Esophagus muscularis mucosa (tissue), 4 donors: ENCODE data around the gene MEIS2. TPM values are rescaled to one million over a fixed set of nuclear protein-coding genes. Genes with fewer than 3 reads are reported as not detected.

ENCODE experiments used
- DNase-seq: peaks from one replicate; pipeline ENCODE4 v3.0.0-alpha.2; 2017; ENCODE audit errors: extremely low spot score
- H3K27ac ChIP-seq, 4 donors: fragments of 200-600 bp; sonication (generic); replicated peaks in 1 of 4; 1 replicate in 3 of 4; 2 replicates in 1 of 4; pipeline ENCODE4 v1.5.1; 2016 to 2019; ENCODE audit warnings: mild to moderate bottlenecking in 1 of 4
- H3K27me3 ChIP-seq, 4 donors: fragments of 200-600 bp; sonication (generic); one replicate each; pipeline versions ENCODE4 v1.5.1 to v1.6.0; 2016 to 2019
- H3K36me3 ChIP-seq, 4 donors: fragments of 200-600 bp; sonication (generic); one replicate each; pipeline ENCODE4 v1.5.1; 2016 to 2019
- H3K4me1 ChIP-seq, 4 donors: fragments of 200-600 bp; sonication (generic); one replicate each; pipeline ENCODE4 v1.5.1; 2016 to 2019
- H3K4me3 ChIP-seq, 4 donors: fragments of 200-600 bp; sonication (generic); 1 replicate in 2 of 4; 2 replicates in 2 of 4; pipeline ENCODE4 v1.5.1; 2016 to 2019; ENCODE audit warnings: mild to moderate bottlenecking in 4 of 4, moderate library complexity in 1 of 4
- H3K9me3 ChIP-seq, 4 donors: fragments of 200-600 bp; sonication (generic); 1 replicate in 3 of 4; 2 replicates in 1 of 4; pipeline ENCODE4 v1.5.1; 2016 to 2019
- CTCF ChIP-seq, 3 experiments: fragments of 200-600 bp in 2 of 3; fragments of 450-650 bp in 1 of 3; sonication (generic) in 2 of 3; IDR thresholded peaks; one replicate each; pipeline ENCODE4 v1.5.1; 2017 to 2019; ENCODE audit warnings: antibody characterized with exemption in 3 of 3, mild to moderate bottlenecking in 2 of 3, moderate library complexity in 1 of 3
- EP300 ChIP-seq: sonication (generic); formaldehyde crosslinking; IDR thresholded peaks from one replicate; pipeline ENCODE4 v1.6.1; 2017; ENCODE audit warnings: antibody characterized with exemption
- POLR2A ChIP-seq: fragments of 450-650 bp; IDR thresholded peaks from one replicate; pipeline ENCODE4 v1.6.1; 2017; ENCODE audit warnings: antibody characterized with exemption, moderate library complexity, mild to moderate bottlenecking, low read depth
- POLR2AphosphoS5 ChIP-seq, 2 donors: sonication (generic); formaldehyde crosslinking; IDR thresholded peaks; one replicate each; pipeline ENCODE4 v1.6.1; 2017; ENCODE audit warnings: antibody characterized with exemption in 2 of 2
- WGBS: methylation state at CpG from one replicate; pipeline ENCODE4 v1.1.5; 2018; 5-methylcytosine and 5-hydroxymethylcytosine counted together
- intact Hi-C: fragments of 100-400 bp; cut with DNase I; formaldehyde crosslinking; loops from one replicate; pipeline ENCODE4 v1.15.1; 2023
- total RNA-seq, 4 donors: library from RNA; depleted of rRNA; stranded (reverse); fragments of >200 nt; gene quantifications; one replicate each; pipeline versions ENCODE4 v1.1.0 to v1.2.1, GENCODE V29; 2016

MEIS2 gene
- total RNA-seq, 4 donors from 2014 or later: 53.8 to 106 (median 63.3) TPM

DNA sequence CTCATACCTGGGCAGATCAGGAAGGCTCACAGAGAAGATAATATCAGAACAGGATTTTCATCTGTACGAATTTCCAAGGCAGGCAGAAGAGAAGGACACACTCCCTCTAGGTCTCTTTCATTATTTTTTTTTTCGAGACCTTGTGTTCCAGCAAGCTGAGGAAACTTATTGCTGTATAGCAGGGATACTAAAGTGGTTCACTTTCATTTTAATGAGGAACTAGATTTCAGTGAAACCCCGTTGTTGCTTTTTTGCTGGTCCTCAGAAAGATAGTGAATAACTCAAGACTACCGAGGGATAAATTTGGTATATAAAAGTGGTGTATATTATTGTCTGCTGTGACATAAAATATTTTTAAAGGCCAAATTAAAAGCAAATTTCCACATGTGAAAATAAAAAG lies 24.6 kb downstream of the MEIS2 start:
- H3K9me3 ChIP-seq: no peaks in the 10 kb centered on the region
- DNase-seq: no peak
- no peak overlapping the region for H3K4me3 ChIP-seq
- no peak for TF ChIP-seq EP300
- TF ChIP-seq CTCF (IDR thresholded peaks at IDR 0.05): no peak
- no peak for TF ChIP-seq POLR2A
- TF ChIP-seq POLR2AphosphoS5 (IDR thresholded peaks at IDR 0.05): no peak
- H3K27ac ChIP-seq: no peak overlapping the region
- intact Hi-C loops: no loop called here
- H3K36me3 ChIP-seq: no peaks in the 10 kb centered on the region
- H3K27me3 ChIP-seq: no peaks in the 10 kb centered on the region
- peaks cover 21 to 73% (median 53%) of the 10 kb centered on the region in 4 donors for H3K4me1 ChIP-seq
- 85% methylated on average over 4 of the region's 4 CpGs for WGBS

DNA sequence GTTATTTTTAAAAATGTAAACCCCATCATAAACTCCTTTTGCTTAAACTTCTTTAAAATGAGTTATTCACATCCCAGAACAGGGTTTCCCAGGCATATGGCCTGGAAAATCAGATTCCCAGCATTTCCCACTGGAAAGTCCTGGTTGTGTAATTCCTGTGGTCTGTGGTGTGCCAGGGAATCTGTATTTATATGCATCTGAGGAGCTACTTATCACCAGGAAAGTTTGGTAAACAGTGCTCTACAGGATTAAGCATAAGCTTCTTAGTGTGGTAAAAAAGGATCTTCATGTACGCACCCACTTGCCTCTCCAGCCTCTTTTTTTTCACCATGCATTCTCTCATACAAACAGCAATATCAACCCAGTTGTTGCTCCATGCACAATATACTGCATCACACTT lies 28.2 kb downstream of the MEIS2 start:
- Histone ChIP-seq H3K27me3 (no peaks in the 10 kb centered on the region), H3K36me3 (peaks cover 0 to 10% (median 0%) of the 10 kb centered on the region in 4 donors), H3K4me1 (peaks cover 8 to 54% (median 34%) of the 10 kb centered on the region in 4 donors), H3K27ac (no peak overlapping the region), H3K9me3 (no peaks in the 10 kb centered on the region), H3K4me3 (no peak overlapping the region)
- no peak for TF ChIP-seq POLR2A
- no peak for TF ChIP-seq POLR2AphosphoS5 (IDR thresholded peaks at IDR 0.05)
- TF ChIP-seq EP300: no peak
- no peak for TF ChIP-seq CTCF (IDR thresholded peaks at IDR 0.05)
- intact Hi-C loops: no loop called here
- WGBS: 95% methylated on average over 1 of the region's 1 CpG
- no peak for DNase-seq

DNA sequence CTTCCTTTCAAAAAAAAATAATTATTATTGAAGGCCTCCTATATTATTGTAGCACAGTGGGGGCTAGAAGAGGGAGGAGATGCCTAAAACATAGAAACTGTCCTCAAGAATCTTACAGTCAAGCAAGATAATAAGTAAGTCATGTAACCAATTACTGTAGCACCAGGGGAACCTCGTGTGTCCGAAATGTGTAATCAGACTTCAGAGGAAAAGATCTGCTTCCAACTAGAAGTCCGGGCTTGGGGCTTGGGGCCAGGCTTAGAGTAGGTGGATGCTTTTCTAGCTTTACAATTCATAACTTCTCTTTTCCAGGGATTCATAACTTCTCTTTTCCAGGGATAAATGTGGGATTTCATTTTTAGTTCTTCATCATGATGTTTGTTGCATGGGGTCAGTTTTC lies 29.2 kb downstream of the MEIS2 start:
- intact Hi-C loops: no loop called here
- TF ChIP-seq EP300 (no peak), POLR2A (no peak), CTCF (IDR thresholded peaks at IDR 0.05) (no peak), POLR2AphosphoS5 (IDR thresholded peaks at IDR 0.05) (no peak)
- 56% methylated on average over 3 of the region's 3 CpGs for WGBS
- H3K27me3 ChIP-seq: no peaks in the 10 kb centered on the region
- H3K9me3 ChIP-seq: no peaks in the 10 kb centered on the region
- peaks cover 0 to 17% (median 0%) of the 10 kb centered on the region in 4 donors for H3K36me3 ChIP-seq
- no peak for DNase-seq
- peaks cover 8 to 43% (median 24%) of the 10 kb centered on the region in 4 donors for H3K4me1 ChIP-seq
- no peak overlapping the region for H3K4me3 ChIP-seq
- no peak overlapping the region for H3K27ac ChIP-seq

GRCh38 chr15:37070686-37071085 lies 29.7 kb downstream of the MEIS2 start:
- peaks cover 0 to 20% (median 0%) of the 10 kb centered on the region in 4 donors for H3K36me3 ChIP-seq
- no peak for DNase-seq
- H3K27ac ChIP-seq: no peak overlapping the region
- no peaks in the 10 kb centered on the region for H3K27me3 ChIP-seq
- TF ChIP-seq CTCF (IDR thresholded peaks at IDR 0.05): no peak
- no peak for TF ChIP-seq EP300
- no peak for TF ChIP-seq POLR2AphosphoS5 (IDR thresholded peaks at IDR 0.05)
- TF ChIP-seq POLR2A: no peak
- no peak overlapping the region for H3K4me3 ChIP-seq
- no peaks in the 10 kb centered on the region for H3K9me3 ChIP-seq
- peaks cover 8 to 39% (median 20%) of the 10 kb centered on the region in 4 donors for H3K4me1 ChIP-seq
- intact Hi-C loops: no loop called here
- WGBS: 78% methylated on average over 2 of the region's 2 CpGs

DNA sequence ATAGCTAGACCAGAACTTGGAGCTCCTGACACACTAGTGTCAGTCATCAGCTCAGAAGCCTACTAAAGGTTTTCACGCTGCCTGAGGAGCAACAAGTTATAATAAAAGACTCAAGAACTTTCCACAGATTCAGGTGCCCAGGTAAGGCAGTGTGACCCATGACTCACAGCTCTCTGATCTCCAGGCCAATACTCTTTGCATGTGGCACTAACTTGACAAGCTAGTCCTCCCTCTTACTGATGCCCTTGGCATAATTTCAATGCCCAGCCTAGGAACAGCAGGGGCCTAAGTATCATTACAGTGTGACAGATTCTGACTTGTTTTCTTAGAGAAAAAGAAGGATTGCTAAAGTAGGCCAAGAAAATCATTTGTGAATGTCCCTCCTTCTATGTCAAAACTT lies 38.4 kb downstream of the MEIS2 start:
- no peak for TF ChIP-seq POLR2AphosphoS5 (IDR thresholded peaks at IDR 0.05)
- TF ChIP-seq POLR2A: no peak
- TF ChIP-seq EP300: no peak
- TF ChIP-seq CTCF (IDR thresholded peaks at IDR 0.05): no peak
- H3K27ac ChIP-seq: no peak overlapping the region
- no peak overlapping the region for H3K4me3 ChIP-seq
- H3K9me3 ChIP-seq: no peaks in the 10 kb centered on the region
- 100% methylated on average over 1 of the region's 1 CpG for WGBS
- intact Hi-C loops: no loop called here
- H3K36me3 ChIP-seq: peaks cover 0 to 15% (median 7%) of the 10 kb centered on the region in 4 donors
- no peaks in the 10 kb centered on the region for H3K27me3 ChIP-seq
- DNase-seq: no peak
- H3K4me1 ChIP-seq: peaks cover 24 to 35% (median 31%) of the 10 kb centered on the region in 4 donors
